Stimulated activated CD4-positive, alpha-beta T cell treated with anti-CD3 and anti-CD28 coated beads, Interleukin-2, amount 100 ng/mL, for 4 hours (primary cell): ENCODE measurements around the gene CACTIN.
"Not testable (repeated sequence)": the region's sequence is repeated elsewhere in the genome, so short reads cannot be mapped to it uniquely, and the experiment has no call there.

Source experiments
- DNase-seq: peaks from one replicate; pipeline ENCODE4 v3.0.0-alpha.2; 2020; ENCODE audit warnings: low read depth

CACTIN gene

DNA sequence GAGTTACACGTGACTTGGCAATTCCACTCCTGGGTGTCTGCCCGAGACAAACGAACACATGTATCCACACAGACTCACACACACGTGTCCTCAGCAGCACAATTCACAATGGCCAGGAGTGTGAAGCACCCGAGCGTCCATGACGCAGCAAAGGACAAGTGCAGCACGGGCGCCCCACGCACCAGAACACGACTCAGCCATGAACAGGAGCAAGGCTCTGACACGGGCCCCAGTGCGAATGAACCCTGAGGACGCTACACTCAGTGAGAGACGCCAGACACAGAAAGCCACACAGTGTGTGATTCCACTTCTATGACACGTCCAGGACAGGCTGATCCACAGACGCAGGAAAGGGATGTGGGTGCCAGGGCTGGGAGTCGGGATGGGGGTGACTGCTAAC lies 37.2 kb upstream of the CACTIN start:
- DNase-seq, result no peak

DNA sequence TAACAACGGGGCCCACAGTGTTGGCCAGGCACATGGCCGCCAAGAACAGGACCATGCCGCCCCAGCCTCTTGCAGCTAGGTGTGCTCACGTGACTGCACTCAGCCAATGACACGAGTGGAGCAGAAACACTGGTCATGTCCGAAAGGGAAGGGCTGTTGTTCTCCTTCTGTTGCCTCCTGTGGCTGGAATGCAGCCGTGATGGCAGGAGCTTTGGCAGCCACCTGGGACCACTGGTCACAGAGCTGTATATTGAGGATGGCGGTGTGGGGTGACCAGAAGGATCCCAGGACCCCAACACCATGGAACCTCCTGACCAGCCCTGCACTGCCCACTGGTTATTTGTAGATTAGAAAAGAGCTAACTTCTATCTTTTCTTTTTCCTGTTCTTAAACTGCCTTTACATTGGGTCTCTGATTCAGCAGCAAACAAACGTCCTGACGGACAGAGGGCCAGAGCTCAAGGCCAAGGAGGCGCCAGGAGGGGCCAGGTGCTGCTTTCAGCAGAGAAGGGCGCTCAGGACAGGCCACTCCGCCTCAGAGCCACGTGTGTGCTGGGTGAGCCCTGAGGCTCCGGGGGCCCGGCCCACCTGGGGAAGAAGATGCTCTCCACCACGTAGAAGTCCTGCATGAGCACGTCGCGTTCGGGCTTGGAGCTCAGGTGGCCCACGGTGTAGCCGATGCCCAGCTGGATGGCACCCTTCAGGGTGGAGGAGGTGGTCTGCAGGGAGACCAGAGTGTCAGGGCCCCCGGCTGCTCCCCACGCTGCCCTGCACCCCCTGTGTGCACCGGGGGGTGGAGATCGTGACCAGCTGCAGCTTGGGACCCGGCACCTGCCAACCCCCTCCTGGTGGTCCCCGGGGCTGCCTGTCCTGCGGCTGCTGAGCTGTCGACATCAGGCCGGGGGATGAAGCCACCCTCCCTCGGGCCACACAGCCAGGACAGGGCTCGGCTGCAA lies 35.0 kb upstream of the CACTIN start:
- no peak for DNase-seq

DNA sequence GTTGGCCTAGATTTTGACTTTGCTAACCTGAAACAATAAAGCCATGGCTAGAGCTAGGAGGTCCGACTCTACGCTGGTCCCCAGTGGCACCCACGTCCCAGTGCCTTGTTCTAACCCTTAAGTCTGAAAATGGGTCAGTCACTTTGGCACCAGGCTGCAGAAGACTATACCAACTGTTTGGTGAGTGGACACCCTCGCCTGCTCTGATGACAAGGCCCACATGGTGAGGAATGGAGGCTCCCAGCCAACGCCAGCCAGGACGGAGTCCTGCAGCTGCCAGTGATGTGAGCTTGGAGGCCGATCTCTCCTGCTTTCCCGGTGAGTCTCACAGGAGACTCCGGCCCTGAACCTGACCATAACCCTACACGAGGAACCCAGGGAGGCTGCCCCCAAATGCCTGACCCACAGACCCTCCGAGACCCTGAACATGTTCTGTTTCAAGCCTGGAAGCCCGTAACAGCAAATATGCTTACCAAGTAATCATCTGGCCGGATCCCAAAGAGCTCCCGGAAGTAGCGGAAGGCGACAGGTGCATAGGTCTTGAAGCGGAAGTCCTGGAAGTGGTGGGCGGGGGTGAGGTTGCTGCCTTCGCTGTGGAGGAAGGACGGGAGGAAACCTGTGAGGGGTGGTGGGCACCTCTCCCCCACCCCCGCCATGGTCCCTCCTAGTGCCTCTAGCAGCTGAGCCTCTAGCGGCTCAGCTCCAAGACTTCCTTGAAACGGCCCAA lies 34.1 kb upstream of the CACTIN start:
- no peak for DNase-seq

DNA sequence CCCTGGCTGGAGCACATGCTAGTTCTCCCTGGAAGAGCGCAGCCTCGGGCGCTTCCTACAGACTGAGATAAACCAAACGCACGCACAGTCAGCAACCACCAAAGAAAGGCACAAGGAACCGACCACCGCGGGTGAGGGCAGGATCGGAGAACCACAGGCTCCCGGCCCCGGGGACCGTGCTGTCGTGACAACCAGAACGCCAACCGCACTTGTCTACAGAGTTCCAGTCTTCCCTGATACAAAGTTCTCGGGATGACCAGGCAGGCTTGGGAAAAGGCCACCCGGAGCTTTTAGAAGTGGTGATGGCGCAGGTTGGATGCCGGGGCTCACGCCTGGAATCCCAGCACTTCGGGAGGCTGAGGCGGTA lies 33.1 kb upstream of the CACTIN start:
- DNase-seq, result no peak

DNA sequence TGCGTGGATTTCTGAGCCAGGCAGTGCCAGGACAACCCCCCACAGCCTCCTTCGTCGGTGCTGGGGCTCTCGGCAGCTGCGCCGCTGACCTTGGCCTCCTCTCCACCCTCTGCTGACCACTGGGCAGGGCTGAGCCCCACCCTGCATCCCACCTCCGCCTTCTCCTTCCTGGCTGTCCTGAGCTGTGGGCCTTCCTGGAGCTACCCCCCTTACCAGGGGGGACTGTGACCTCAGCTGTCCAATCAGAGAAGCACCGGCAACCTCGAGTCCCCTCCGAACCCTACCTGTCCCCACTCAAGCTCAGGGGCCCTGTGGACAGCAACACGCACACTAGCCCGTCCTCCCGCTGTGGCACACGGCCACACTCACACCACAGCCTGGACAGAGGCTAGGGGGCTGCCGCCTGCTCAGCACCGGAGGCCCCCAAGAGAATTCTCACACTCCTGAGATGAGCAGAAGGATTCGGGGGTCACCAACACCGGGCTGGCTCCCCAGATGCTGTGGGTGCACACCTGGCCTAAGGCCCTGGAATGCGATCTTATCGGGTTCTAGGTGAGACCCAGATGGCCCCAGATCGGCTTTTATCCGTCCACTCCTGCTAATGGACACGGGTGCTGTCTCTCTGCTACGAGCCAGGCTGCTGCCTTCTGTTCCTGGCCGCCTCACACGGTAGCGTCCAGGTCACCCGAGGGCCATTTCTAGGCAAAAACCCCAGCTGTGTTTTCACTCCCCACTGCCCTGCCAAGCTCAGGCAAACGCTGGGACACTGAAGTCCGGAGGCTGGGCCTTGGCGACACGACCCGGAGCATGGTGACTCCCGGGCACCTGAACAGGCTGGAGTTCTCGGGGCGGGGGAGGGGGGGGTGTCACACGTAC lies 32.5 kb upstream of the CACTIN start:
- DNase-seq, result no peak

DNA sequence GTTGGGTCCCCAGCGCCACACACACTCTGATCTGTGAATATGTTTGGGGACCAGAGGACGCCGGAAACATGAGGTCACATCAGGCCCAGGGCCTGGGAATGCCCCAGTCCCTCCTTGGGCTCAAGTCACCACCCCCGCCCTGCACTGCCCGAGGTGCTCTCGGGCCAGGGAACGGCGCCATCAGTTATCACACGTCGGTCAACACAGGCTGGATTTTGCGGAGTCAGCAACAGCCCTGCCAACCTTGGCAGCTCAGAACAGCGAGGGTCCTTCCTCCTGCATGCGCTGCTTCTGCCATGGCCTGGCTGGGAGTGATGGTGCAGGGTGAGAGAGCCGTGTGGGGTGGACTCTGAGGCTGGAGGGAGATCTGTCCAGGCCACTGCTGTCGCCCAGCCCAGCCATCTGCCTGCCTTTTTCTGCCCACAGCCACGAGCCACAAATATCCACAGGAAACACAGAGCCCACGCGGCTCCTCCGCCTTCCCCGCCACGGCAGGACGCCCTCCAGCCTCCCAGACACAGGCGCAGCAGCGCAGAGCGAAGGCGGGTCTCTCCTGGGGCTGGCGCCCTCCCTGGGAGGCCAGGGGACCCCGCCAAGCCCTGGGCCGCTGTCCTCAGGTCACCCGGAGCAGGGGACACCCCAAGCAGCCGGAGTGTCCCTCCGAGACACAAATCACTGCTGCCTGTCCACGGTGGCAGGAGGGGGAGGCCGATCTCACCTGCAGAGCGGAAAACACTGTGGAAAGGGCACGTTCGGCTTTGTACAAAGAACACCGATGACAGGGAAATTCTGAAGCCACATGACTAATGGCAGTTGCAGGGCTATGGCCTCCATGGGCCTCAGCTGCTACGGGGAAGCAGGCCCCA lies 31.6 kb upstream of the CACTIN start:
- DNase-seq, result no peak

DNA sequence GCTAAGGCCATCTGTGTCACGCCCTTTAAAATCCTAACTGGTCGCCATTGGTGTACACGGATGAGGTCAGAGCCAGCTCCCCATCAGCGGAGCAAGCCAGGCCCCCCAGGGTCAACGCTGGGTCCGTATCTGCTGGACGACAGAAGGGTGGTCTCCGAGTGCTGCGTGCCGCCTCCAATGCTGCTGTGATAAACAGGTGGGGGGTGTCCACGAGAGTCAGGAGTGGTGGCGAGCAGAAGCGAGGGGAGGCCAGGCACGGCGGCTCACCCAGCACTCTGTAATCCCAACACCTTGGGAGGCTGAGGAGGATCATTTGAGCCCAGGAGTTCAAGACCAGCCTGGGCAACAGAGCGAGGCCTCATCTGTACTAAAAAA lies 30.8 kb upstream of the CACTIN start:
- DNase-seq, result no peak

DNA sequence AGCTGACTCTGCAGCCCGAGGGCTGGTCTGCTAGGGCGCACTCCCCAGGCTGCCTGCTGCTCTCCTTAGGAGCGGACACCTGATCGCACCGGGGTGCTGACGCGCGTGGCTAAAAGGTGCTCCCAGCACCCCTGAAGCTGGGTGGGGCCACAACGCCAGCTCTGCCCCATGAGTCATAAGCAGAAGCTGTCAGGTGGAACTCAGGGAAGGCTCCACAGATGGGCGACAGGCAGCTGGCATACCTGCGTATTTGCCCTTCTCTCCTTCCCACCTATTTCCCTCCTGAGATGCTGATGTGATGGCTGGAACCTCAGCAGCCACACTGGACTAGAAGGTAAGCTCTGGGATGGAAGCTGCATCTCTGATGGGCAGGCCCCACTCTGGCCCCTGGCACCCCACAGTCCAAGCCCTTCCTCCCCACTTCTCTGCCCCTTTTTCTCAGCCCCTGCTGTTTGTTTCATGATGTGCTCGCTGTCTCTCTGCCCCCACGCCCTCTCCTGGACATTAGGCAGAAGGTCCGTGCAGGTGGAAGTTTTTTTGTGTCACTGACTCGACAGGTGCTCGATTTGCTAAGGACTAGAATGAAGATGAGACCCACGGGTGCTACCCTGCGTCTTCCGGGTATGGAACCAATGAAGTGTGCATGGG lies 30.3 kb upstream of the CACTIN start:
- DNase-seq, result no peak

DNA sequence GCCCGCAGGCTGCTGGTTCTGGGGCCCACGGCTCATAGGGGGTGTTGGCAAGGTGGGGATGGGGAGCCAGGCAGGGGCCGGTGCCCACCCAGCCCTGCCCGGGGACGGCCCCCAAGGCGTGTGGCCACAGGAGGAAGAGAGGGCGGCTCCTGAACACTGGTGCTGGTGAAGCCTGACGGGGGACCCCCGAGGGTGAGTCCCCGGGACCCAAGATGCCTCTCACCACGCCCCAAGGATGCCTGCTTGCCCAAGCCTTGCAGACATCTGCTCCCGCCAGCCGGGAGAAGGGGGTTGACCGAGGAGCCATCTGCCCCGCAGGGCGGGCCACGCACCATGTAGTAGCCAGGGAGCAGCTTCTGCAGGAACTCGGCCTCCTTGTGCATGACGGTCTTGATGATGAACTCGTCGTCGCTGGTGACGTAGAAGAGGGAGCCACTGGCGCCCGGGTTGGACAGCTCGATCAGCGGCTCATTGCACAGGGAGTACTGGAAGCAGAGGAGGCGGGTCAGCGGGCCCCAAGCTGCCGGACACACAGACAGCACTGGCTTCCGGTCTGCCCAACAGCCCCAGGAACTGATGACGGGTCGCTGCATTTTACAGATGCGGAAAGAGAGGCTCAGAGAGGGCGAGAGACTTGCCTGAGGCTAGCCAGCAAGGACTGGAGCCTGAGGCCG lies 29.6 kb upstream of the CACTIN start:
- no peak for DNase-seq

DNA sequence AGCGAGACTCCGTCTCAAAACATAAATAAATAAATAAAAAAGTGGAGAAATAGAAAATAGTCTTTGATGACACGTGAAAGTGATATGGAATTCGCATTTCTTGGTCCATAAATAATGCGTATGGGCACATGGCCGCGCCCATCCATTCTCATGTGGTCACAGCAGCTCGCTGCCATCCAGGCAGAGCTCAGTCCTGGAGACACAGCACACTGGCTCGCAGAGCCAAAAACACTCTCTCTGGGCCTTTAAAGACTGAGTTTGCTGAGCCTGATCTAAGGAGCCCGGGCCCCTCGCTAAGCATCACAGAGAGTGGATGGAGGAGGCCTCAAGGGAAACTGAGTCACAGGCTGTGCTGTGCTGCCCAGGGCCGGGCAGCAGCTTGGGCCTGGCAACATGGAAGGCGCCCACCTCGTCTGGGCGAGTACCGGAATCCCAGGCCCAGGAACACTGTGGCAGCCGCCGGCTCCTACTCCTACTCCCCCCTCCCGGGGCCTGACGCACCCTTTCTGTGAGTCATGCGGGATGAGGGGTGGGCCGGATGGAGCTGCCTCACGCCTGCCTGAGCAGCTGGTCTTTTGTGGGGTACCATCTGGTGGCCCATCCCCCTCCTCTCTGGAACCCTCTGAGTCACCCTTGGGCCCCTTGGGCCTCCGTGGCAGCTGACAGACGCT lies 28.9 kb upstream of the CACTIN start:
- no peak for DNase-seq

DNA sequence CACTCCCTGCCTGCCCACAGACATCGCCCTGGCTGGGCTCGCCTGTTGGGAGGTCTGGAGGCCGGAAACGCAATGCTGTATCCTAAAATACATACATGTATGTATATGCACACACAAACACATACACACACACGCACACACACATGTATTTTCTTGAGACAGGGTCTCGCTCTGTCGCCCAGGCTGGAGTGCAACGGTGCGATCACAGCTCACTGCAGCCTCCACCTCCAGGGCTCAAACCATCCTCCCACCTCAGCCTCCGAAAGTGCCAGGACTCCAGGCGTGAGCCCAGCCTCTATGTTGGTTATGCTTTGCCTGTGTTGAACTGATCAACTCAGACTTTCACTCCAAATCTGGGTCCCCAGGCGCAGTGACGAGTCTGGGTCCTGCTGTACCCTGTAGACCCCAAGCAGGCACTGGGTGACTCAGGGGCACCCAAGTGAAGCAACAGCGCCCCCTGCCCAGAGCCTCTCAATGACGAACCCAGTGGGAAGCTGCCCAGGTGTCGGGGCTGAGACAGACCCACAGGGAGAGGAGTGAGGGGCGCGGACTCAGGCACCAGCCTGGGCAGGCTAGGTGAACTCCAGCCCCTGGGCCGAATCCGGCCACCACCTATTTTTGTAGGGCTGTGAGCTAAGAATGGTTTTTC lies 27.4 kb upstream of the CACTIN start:
- DNase-seq, result no peak

DNA sequence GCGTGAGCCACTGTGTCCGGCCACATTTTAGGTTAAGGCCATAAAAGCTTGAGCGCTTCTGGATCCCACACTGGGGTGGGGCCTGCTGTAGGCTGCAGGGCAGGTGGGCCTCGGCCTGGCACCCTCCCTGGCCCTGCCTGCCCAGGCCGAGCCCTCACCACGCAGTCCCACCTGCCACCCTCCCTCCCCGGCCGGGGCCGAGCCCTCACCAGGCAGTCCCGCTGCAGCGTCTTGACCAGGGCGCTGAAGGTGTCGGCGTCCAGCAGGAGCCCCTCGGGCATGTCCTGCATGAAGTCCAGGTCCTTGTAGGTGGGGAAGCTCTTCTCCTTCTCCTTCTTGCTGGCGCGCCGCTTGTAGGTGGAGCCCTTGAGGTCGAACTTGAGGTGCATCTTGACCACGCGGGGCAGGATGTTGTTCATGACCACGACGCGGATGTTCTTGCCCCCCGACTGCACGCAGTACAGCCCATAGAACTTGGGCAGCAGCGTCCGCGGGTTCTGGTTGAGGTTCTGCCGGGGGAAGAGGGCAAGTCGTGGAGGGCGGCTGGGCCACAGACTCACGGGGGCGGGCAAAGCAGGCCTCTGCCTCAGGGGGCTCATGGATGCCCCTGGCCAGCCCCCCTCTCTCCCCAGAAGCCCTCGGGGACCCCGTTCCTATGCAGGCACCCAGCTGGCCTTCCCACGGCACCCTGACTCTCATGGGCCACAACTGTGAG lies 26.6 kb upstream of the CACTIN start:
- no peak for DNase-seq

DNA sequence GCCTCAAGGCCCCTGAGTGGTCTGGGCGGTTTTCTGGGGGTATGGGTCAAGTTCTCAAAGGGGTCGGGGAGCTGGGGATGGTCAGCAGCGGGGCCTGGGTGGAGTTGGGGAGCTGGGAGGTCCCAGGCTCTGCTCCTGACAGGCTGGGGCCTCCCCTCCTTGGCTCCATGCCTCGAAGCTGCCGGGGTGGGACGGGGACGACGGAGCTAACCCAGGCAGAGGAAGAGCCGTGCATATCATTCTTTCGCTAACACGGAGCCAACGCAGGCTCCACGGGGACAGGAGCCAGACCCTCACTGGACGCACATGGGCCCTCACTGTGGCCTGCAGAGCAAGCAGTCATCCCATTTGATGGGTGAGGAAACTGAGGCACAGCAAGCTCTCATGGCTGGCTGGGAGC lies 25.8 kb upstream of the CACTIN start:
- DNase-seq, result no peak

DNA sequence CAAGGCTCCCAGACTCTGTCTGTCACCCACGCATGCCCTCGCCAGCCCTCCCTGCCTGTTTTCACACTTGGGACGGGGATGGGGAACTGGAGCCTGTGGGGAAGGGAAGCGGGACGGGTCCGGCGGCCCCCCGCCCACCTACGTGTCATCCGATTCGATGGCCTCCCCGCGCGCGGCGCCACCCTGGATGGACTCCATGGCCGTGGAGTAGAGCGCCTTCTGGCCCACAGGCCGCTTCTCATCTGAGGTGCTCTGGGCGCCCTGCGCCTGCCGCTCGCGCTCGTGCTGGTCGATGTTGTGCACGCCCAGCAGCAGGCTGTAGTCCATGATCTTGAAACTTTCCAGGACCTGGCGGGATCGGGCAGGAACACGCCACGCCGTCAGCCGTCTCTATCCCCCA lies 25.1 kb upstream of the CACTIN start:
- DNase-seq, result no peak

DNA sequence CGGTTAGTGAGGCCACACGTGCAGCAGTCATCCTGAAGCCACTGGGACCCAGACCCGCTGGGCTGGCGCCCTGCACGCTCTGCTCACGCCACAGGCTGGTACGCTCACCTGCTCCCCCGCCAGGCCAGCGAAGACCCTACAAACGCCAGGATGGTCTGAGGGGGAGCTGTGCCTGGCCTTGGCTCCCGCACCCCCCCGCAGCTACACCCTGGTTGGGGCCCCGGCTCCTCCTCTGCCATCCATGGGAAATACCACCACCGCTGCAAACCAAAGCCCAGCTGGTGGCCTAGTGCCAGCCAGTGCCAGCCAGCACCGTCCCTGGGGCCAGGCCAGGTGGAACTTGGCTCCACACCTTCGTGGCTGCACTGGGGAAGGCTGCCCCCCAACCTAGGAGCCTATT lies 23.3 kb upstream of the CACTIN start:
- DNase-seq, result no peak

DNA sequence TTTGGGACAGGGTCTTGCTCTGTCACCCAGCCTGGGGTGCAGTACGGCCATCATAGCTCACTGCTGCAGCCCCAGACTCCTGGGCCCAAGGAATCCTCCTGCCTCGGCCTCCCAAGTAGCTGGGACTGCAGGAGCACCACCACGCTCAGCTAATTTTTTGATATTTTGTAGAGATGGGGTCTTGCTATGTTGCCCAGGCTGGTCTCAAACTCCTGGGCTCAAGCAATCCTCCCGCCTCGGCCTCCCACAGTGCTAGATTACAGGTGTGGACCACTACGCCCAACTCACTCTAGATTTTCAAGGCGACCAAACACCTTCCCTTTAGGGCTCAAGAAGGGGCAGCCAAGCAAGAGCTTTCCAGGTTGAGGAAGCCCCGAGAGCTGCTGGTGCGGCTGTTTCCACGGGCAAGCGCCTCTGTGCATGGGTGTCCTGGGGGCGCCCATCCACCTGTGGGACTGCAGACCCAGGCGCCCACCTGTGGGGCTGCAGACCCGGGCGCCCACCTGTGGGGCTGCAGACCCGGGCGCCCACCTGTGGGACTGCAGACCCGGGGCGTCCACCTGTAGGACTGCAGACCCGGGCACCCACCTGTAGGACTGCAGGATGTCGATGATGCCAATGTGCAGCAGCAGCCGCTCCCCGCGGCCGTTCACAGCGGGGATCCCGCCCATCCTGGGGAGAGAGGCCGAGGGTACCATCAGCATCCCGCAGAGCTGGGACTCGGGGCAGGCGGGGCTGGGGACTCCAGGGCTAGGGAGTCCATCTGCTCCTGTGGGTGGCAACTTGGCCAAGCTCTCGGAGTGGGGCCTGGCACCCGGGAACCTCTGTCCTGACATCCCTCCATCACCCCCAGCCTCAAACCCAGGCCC lies 21.7 kb upstream of the CACTIN start:
- DNase-seq, result no peak

DNA sequence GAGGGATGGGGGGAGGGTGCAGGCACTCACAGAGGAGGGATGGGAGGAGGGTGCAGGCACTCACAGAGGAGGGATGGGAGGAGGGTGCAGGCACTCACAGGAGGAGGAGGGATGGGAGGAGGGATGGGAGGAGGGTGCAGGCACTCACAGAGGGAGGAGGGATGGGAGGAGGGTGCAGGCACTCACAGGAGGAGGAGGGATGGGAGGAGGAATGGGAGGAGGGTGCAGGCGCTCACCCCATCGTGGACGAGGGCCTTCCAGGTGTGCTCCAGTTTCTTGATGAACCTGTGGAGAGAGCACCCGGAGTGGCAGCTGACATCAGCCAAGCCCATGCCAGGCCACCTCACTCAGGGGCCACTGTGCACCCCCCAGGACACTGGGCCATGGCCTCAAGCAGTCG lies 20.5 kb upstream of the CACTIN start:
- DNase-seq, result not testable (repeated sequence)
